ENCODE measurements around the gene STK31. TPM values are rescaled to one million over a fixed set of nuclear protein-coding genes. Genes with fewer than 3 reads are reported as not detected.

STK31 gene
- total and polyA plus RNA-seq, 4 donors: 0.03 to 0.59 (median 0.18) TPM

- TF ChIP-seq SP1 (IDR thresholded peaks at IDR 0.05) (peak; percentile 8), HNF4A (conservative IDR thresholded peaks at IDR 0.05) (peak in 1 of 2 donors; percentile 3)
- TF ChIP-seq, protein P1, sequence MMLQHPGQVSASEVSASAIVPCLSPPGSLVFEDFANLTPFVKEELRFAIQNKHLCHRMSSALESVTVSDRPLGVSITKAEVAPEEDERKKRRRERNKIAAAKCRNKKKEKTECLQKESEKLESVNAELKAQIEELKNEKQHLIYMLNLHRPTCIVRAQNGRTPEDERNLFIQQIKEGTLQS (IDR thresholded peaks at IDR 0.05): no peak
- Histone ChIP-seq H3K36me3 (ENCODE audit: control insufficient read depth in 4 of 4, insufficient read depth in 3 of 4, low read depth in 1 of 4, low read length in 3 of 4) (peaks cover 0 to 5% (median 2%) of the 10 kb centered on the region in 4 donors), H3K27me3 (ENCODE audit: control insufficient read depth in 4 of 4, insufficient read depth in 4 of 4, low read length in 3 of 4) (no peaks in the 10 kb centered on the region), H3K9me3 (ENCODE audit: control insufficient read depth in 4 of 4, low read length in 3 of 4) (no peaks in the 10 kb centered on the region), H3K4me1 (ENCODE audit: control insufficient read depth in 4 of 4, insufficient read depth in 4 of 4, low read length in 3 of 4) (peaks cover 4 to 11% (median 7%) of the 10 kb centered on the region in 4 donors), H3K27ac (ENCODE audit: low read depth in 1 of 2, low read length in 2 of 2) (peak overlapping the region; percentile 17 to 23), H3K4me3 (ENCODE audit: low read depth in 1 of 3, low read length in 3 of 3) (no peak overlapping the region), H3K9ac (ENCODE audit: low read depth in 1 of 2, low read length in 2 of 2) (no peak overlapping the region)
- no peak for DNase-seq (ENCODE audit: low spot score)
- WGBS: 42% methylated on average over 3 of the region's 3 CpGs
Observed at GRCh38 chr7:23685731-23686130, 24.3 kb upstream of the STK31 start.

DNA sequence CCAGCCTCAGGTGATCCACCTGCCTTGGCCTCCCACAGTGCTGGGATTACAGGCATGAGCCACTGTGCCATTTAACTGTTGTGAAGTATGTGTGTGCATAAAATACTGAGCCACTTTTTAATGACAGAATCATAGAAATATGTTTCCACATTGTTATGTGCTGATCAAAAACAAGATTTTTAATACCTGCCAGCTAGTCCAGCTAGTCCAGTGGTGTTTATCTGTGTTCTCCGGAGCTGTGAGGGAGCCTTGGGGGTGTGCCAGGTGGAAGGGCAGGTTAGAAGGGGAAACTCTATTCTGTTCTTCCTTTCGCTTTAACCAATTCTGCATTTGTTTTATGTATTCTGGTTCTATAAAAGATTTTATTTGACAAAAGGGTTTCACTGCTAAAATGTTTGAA is 23.0 kb upstream of the STK31 start:
- DNase-seq (ENCODE audit: low spot score): no peak
- peaks cover 0 to 16% (median 6%) of the 10 kb centered on the region in 4 donors for H3K36me3 ChIP-seq (ENCODE audit: control insufficient read depth in 4 of 4, insufficient read depth in 3 of 4, low read depth in 1 of 4, low read length in 3 of 4)
- no peak overlapping the region for H3K9ac ChIP-seq (ENCODE audit: low read depth in 1 of 2, low read length in 2 of 2)
- H3K4me3 ChIP-seq (ENCODE audit: low read depth in 1 of 3, low read length in 3 of 3): no peak overlapping the region
- H3K9me3 ChIP-seq (ENCODE audit: control insufficient read depth in 4 of 4, low read length in 3 of 4): no peaks in the 10 kb centered on the region
- WGBS: 42% methylated on average over 2 of the region's 2 CpGs
- peaks cover 1 to 8% (median 3%) of the 10 kb centered on the region in 4 donors for H3K4me1 ChIP-seq (ENCODE audit: control insufficient read depth in 4 of 4, insufficient read depth in 4 of 4, low read length in 3 of 4)
- H3K27ac ChIP-seq (ENCODE audit: low read depth in 1 of 2, low read length in 2 of 2): no peak overlapping the region
- TF ChIP-seq JUND (IDR thresholded peaks at IDR 0.05): no peak
- TF ChIP-seq GABPA (IDR thresholded peaks at IDR 0.05 in 1 of 2, conservative IDR thresholded peaks at IDR 0.05 in 1 of 2): no peak
- TF ChIP-seq HNF4G (IDR thresholded peaks at IDR 0.05): no peak
- TF ChIP-seq EGR1 (IDR thresholded peaks at IDR 0.05; ENCODE audit: low read depth in 2 of 2): no peak
- TF ChIP-seq, protein P2, sequence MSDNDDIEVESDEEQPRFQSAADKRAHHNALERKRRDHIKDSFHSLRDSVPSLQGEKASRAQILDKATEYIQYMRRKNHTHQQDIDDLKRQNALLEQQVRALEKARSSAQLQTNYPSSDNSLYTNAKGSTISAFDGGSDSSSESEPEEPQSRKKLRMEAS (IDR thresholded peaks at IDR 0.05): no peak
- no peak for TF ChIP-seq HNF4A (conservative IDR thresholded peaks at IDR 0.05)
- no peak for TF ChIP-seq RAD21 (IDR thresholded peaks at IDR 0.05)
- no peak for TF ChIP-seq NR2F2 (IDR thresholded peaks at IDR 0.05)
- TF ChIP-seq SP1 (IDR thresholded peaks at IDR 0.05): no peak
- TF ChIP-seq, protein P3, sequence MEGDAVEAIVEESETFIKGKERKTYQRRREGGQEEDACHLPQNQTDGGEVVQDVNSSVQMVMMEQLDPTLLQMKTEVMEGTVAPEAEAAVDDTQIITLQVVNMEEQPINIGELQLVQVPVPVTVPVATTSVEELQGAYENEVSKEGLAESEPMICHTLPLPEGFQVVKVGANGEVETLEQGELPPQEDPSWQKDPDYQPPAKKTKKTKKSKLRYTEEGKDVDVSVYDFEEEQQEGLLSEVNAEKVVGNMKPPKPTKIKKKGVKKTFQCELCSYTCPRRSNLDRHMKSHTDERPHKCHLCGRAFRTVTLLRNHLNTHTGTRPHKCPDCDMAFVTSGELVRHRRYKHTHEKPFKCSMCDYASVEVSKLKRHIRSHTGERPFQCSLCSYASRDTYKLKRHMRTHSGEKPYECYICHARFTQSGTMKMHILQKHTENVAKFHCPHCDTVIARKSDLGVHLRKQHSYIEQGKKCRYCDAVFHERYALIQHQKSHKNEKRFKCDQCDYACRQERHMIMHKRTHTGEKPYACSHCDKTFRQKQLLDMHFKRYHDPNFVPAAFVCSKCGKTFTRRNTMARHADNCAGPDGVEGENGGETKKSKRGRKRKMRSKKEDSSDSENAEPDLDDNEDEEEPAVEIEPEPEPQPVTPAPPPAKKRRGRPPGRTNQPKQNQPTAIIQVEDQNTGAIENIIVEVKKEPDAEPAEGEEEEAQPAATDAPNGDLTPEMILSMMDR (IDR thresholded peaks at IDR 0.05; ENCODE audit: low read depth, low read length, missing input control): no peak
- no peak for TF ChIP-seq YY1 (IDR thresholded peaks at IDR 0.05)
- TF ChIP-seq FOXA2 (IDR thresholded peaks at IDR 0.05): no peak
- TF ChIP-seq, protein P1 (IDR thresholded peaks at IDR 0.05): no peak
- no peak for TF ChIP-seq TAF1 (conservative IDR thresholded peaks at IDR 0.05)
- TF ChIP-seq FOXA1 (IDR thresholded peaks at IDR 0.05): no peak
- TF ChIP-seq ZBTB33 (IDR thresholded peaks at IDR 0.05): no peak
- no peaks in the 10 kb centered on the region for H3K27me3 ChIP-seq (ENCODE audit: control insufficient read depth in 4 of 4, insufficient read depth in 4 of 4, low read length in 3 of 4)
